SU-DHL-6 (cell line): ENCODE measurements around the gene KIR2DL4.
"Not testable (repeated sequence)": the region's sequence is repeated elsewhere in the genome, so short reads cannot be mapped to it uniquely, and the experiment has no call there.

Experiments used
- H2AFZ ChIP-seq: fragments of 200-600 bp; sonication (generic); 2 replicates; pipeline ENCODE4 v1.6.1; 2014; ENCODE audit warnings: low read depth, mild to moderate bottlenecking, moderate library complexity, mixed read lengths, antibody characterized with exemption, low read length; ENCODE audit not compliant: severe bottlenecking
- H3F3A ChIP-seq: fragments of 200-600 bp; shearing (Covaris generic); 2 replicates; pipeline ENCODE4 v1.6.0; 2016; ENCODE audit warnings: antibody characterized with exemption, mild to moderate bottlenecking; ENCODE audit not compliant: insufficient read depth
- H3K27ac ChIP-seq: fragments of 200-600 bp; sonication (generic); 2 replicates; pipeline ENCODE4 v1.5.1; 2016; ENCODE audit warnings: low read depth, mild to moderate bottlenecking, low read length, moderate library complexity, mixed read lengths
- H3K27me3 ChIP-seq: fragments of 200-600 bp; sonication (generic), shearing (Covaris generic); 2 replicates; pipeline ENCODE4 v1.6.0; 2014; ENCODE audit warnings: mild to moderate bottlenecking, low read length
- H3K36me3 ChIP-seq: fragments of 200-600 bp; sonication (generic); 2 replicates; pipeline ENCODE4 v1.6.1; 2014; ENCODE audit warnings: mild to moderate bottlenecking, low read length, mixed read lengths
- H3K4me2 ChIP-seq: fragments of 300-600, 200-600 bp; shearing (Covaris generic), sonication (generic); 2 replicates; pipeline ENCODE4 v1.6.0; 2014; ENCODE audit warnings: low read length, low read depth, mild to moderate bottlenecking; ENCODE audit not compliant: poor library complexity, severe bottlenecking
- H3K4me3 ChIP-seq: fragments of 200-600 bp; sonication (generic); 2 replicates; pipeline ENCODE4 v1.5.1; 2014; ENCODE audit warnings: antibody characterized with exemption, low read length, mild to moderate bottlenecking, mixed read lengths; ENCODE audit not compliant: insufficient read depth, poor library complexity, severe bottlenecking
- H3K79me2 ChIP-seq: fragments of 200-600 bp; sonication (generic); 2 replicates; pipeline ENCODE4 v1.6.1; 2014; ENCODE audit warnings: mild to moderate bottlenecking, low read length, moderate library complexity; ENCODE audit not compliant: insufficient read depth
- H3K9ac ChIP-seq: fragments of 200-600 bp; sonication (generic); 2 replicates; pipeline ENCODE4 v1.7.0; 2014; ENCODE audit warnings: mild to moderate bottlenecking, low read length
- H3K9me2 ChIP-seq: fragments of 200-600 bp; sonication (generic); replicated peaks from 2 replicates; pipeline ENCODE4 v1.6.1; 2014; ENCODE audit warnings: low read length; ENCODE audit not compliant: insufficient read depth
- H3K9me3 ChIP-seq: fragments of 200-600 bp; sonication (generic); 2 replicates; pipeline ENCODE4 v1.6.1; 2014; ENCODE audit warnings: low read length, mixed read lengths; ENCODE audit not compliant: insufficient read depth
- H4K20me1 ChIP-seq: fragments of 200-600 bp; sonication (generic); 2 replicates; pipeline ENCODE4 v1.6.1; 2014; ENCODE audit warnings: low read depth, mild to moderate bottlenecking, antibody characterized with exemption, low read length, moderate library complexity, mixed read lengths

The KIR2DL4 gene

GRCh38 chr19:54859421-54859820, 56.0 kb downstream of the KIR2DL4 start:
- H3K27me3 ChIP-seq, H3K27ac ChIP-seq, H3F3A ChIP-seq, H3K9me3 ChIP-seq, H3K79me2 ChIP-seq, H3K4me3 ChIP-seq, H4K20me1 ChIP-seq, H3K9me2 ChIP-seq, H2AFZ ChIP-seq, H3K36me3 ChIP-seq, H3K9ac ChIP-seq, H3K4me2 ChIP-seq: not testable (repeated sequence)

- not testable (repeated sequence) for H3K27me3 ChIP-seq, H3K27ac ChIP-seq, H3F3A ChIP-seq, H4K20me1 ChIP-seq, H3K9me3 ChIP-seq, H3K9ac ChIP-seq, H3K9me2 ChIP-seq, H3K79me2 ChIP-seq, H3K4me3 ChIP-seq, H2AFZ ChIP-seq, H3K36me3 ChIP-seq, H3K4me2 ChIP-seq
Measured at GRCh38 chr19:54863459-54863858, 60.0 kb downstream of the KIR2DL4 start.
